PFSK-1 (cell line): ENCODE measurements around the gene TMX1.

Experiments used
- FOXP2 ChIP-seq: optimal IDR thresholded peaks from 2 replicates; pipeline ENCODE3; 2011; ENCODE audit warnings: borderline replicate concordance, control low read depth, inconsistent platforms; ENCODE audit not compliant: insufficient read depth; ENCODE audit errors: extremely low read length, extremely low read depth
- TAF1 ChIP-seq: IDR thresholded peaks from 2 replicates; pipeline ENCODE4 v1.6.1; 2012; ENCODE audit warnings: low read length, control low read depth, borderline replicate concordance; ENCODE audit not compliant: insufficient read depth

GRCh38 chr14:51293149-51293911 lies 53.3 kb downstream of the TMX1 start:
- TF ChIP-seq TAF1 (no peak), FOXP2 (no peak)
